ENCODE measurements around the gene VRK1. TPM values are rescaled to one million over a fixed set of nuclear protein-coding genes. Genes with fewer than 3 reads are reported as not detected.

Gene VRK1
- total RNA-seq, 4 donors from 2014 or later: 9.3 to 12.2 (median 12.1) TPM

DNA sequence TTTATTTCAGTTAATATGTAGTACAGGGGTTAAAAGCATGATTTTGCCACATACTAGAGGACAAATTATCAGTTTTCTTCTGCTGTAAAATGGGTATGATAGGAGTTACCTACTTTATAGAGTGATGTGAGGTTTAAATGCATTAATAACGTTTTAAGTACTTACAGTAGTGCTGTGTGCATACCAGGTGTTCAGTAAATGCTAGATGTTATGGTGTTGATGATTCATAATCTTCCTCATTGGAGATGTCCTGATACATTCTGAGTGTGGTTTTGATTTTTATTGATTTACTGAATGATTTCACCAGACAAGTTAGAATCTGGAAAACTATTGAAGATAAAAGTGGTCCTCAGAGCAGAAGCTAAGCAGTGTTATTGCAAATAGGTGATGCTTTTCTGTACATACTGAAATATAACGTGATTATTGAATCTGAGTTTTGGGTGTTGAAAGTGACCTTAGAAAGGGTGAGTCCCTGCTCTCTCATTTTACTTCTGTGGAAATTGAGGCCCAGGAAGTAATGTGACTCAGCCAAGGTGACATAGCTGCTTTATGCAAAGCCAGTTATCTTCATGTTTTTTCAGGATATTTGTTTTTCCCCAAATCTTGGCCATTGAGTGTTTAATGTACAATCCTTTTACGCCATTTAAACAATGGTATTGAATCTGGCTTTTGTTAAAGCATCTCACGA, 54.7 kb downstream of the VRK1 start:
- WGBS: 89% methylated on average over 4 of the region's 4 CpGs
- H3K4me1 ChIP-seq: no peaks in the 10 kb centered on the region
- no peak overlapping the region for H3K27ac ChIP-seq
- peaks cover 14% of the 10 kb centered on the region for H3K36me3 ChIP-seq
- H3K4me3 ChIP-seq: no peak overlapping the region
- H3K9me3 ChIP-seq: no peaks in the 10 kb centered on the region
- no peak for TF ChIP-seq POLR2A (IDR thresholded peaks at IDR 0.05)
- TF ChIP-seq EP300 (IDR thresholded peaks at IDR 0.05): no peak
- no peak for TF ChIP-seq CTCF (IDR thresholded peaks at IDR 0.05)
- no peak for TF ChIP-seq POLR2AphosphoS5 (IDR thresholded peaks at IDR 0.05)
- H3K27me3 ChIP-seq: no peaks in the 10 kb centered on the region
- DNase-seq (ENCODE audit: low spot score in 2 of 2): no peak

DNA sequence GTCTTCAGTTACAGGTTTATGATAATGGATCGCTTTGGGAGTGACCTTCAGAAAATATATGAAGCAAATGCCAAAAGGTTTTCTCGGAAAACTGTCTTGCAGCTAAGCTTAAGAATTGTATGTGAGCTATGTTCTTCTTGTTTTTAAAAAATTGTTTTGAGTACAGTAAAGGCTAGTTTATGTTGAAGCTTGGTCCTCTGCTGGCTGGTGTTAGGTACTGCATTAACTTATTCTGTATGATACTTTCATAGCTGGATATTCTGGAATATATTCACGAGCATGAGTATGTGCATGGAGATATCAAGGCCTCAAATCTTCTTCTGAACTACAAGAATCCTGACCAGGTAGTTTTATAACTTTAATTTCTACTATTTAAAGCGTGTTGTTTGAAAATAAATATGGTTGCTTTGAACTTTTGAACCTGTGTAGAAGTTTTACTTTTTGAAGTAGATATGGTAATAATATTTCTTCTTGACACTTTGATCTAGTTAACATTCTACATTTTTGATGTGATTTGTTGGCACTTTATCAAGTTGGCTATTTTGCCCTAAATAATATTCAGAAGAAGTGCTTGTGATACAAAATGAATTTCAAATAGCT, 55.7 kb downstream of the VRK1 start:
- Histone ChIP-seq H3K4me1 (no peaks in the 10 kb centered on the region), H3K9me3 (no peaks in the 10 kb centered on the region), H3K36me3 (peaks cover 10% of the 10 kb centered on the region), H3K4me3 (no peak overlapping the region), H3K27me3 (no peaks in the 10 kb centered on the region), H3K27ac (no peak overlapping the region)
- 59% methylated on average over 4 of the region's 4 CpGs for WGBS
- DNase-seq (ENCODE audit: low spot score in 2 of 2): no peak
- TF ChIP-seq POLR2A (IDR thresholded peaks at IDR 0.05) (no peak), CTCF (IDR thresholded peaks at IDR 0.05) (peak; percentile 42 to 60)

DNA sequence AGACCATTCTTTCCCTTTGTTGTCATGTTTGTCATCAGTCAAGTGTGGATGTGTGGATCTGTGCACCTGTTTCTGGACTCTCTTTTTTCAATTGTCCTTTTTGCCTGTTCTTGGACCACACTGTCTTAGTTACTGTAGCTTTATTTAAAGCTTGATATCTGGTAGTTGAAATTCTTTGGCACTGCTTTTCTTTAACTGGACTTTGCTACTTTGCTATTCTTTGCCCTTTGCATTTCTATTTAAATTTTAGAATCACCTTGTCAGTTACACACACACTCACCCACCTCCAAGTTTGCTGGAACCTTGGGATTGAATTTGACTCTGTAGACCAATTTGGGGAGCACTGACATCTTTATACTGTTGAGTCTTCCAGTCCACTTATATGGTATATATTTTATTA, 61.5 kb downstream of the VRK1 start:
- no peak for TF ChIP-seq CTCF (IDR thresholded peaks at IDR 0.05)
- no peak for TF ChIP-seq EP300 (IDR thresholded peaks at IDR 0.05)
- TF ChIP-seq POLR2A (IDR thresholded peaks at IDR 0.05): no peak
- TF ChIP-seq POLR2AphosphoS5 (IDR thresholded peaks at IDR 0.05): no peak
- no peaks in the 10 kb centered on the region for H3K27me3 ChIP-seq
- no peaks in the 10 kb centered on the region for H3K9me3 ChIP-seq
- no peak for DNase-seq (ENCODE audit: low spot score in 2 of 2)
- no peak overlapping the region for H3K4me3 ChIP-seq
- no peak overlapping the region for H3K27ac ChIP-seq
- H3K4me1 ChIP-seq: no peaks in the 10 kb centered on the region
- peaks cover 13% of the 10 kb centered on the region for H3K36me3 ChIP-seq

DNA sequence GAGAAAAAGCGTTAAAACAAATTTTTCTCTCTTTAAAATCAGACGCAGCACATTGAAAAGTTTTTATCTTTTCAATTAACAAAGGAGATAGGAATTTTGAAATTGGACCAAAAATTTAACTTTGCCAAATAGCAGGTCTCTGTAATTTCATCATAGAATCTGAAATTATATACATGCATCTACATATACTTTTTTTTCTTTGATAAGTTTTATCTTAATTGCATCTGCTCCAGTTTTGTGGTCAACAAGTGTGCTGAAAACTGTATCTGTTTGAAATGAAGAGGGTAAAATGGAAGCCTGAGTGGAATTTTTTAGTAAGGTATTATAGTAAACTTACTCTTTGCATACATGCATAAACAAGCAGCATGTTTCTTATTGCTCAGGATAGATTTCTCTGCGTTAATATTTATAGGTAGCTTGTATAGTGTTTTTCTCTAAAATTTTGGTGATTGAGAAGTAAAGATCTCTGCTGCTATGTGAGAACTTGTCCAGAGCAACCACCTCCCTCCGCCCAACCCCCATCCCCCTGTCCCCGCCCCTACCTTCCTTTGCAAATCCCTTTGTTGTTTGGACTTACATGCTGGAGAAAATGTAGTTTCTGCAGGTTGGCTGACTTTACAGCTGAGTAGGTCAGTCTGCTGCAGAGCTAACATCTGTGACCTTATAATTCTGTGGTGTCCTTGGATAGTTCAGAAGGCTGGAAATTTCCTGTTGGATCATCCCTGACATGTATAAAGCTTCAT, 64.6 kb downstream of the VRK1 start:
- WGBS: 83% methylated on average over 5 of the region's 5 CpGs
- Histone ChIP-seq H3K36me3 (peaks cover 12% of the 10 kb centered on the region), H3K27me3 (no peaks in the 10 kb centered on the region), H3K4me3 (no peak overlapping the region), H3K4me1 (no peaks in the 10 kb centered on the region), H3K27ac (no peak overlapping the region), H3K9me3 (no peaks in the 10 kb centered on the region)
- TF ChIP-seq EP300 (IDR thresholded peaks at IDR 0.05) (no peak), POLR2AphosphoS5 (IDR thresholded peaks at IDR 0.05) (no peak), POLR2A (IDR thresholded peaks at IDR 0.05) (no peak), CTCF (IDR thresholded peaks at IDR 0.05) (no peak)
- no peak for DNase-seq (ENCODE audit: low spot score in 2 of 2)

DNA sequence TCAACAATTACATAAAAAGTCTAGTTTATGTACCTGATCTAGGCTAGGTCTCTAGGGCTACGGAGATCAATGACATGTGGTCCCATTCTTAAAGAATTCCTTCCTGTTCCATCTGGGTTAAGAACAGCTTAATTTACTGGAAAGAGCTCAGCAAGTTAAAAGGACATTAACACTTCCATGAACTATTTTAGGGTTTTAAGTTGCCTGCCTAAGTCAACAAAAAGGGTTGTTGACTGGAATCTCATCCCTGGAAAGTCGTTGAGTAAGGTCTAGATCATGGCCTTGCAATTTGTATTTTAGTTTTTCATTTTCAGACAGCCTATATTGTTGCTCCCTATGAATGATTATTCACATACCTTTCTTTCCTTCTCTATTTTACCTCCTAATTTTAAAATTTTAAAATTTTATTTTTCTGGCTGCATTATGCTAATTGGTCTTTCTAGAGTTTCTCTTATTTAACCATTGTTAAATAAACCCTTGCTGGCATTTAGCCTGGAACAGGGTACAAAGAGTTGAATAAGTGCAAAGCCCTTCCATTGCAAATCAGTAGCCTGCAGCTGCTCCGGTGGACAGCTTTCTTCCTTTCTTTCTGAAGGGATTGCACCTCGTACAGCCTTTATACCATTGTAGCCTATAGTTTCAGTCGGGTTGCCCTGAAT, 66.3 kb downstream of the VRK1 start:
- no peak overlapping the region for H3K4me3 ChIP-seq
- H3K27ac ChIP-seq: no peak overlapping the region
- DNase-seq (ENCODE audit: low spot score in 2 of 2): no peak
- H3K9me3 ChIP-seq: no peaks in the 10 kb centered on the region
- TF ChIP-seq POLR2A (IDR thresholded peaks at IDR 0.05): no peak
- TF ChIP-seq EP300 (IDR thresholded peaks at IDR 0.05): no peak
- TF ChIP-seq CTCF (IDR thresholded peaks at IDR 0.05): no peak
- TF ChIP-seq POLR2AphosphoS5 (IDR thresholded peaks at IDR 0.05): no peak
- 81% methylated on average over 5 of the region's 5 CpGs for WGBS
- H3K4me1 ChIP-seq: no peaks in the 10 kb centered on the region
- H3K36me3 ChIP-seq: peaks cover 8% of the 10 kb centered on the region
- H3K27me3 ChIP-seq: no peaks in the 10 kb centered on the region

Measured in suprapubic skin (tissue), 4 donors.